Amniotic epithelial cell (primary cell): Measurements from ENCODE around the gene GRK3.

Source experiments
- DNase-seq: peaks from one replicate; pipeline ENCODE4 v3.0.0-alpha.2; 2010; ENCODE audit warnings: low read depth

Gene GRK3

GRCh38 chr22:25736378-25737011 is 172.0 kb downstream of the GRK3 start:
- no peak for DNase-seq

GRCh38 chr22:25739659-25740344 is 175.3 kb downstream of the GRK3 start:
- DNase-seq = no peak

GRCh38 chr22:25741692-25742626 is 177.5 kb downstream of the GRK3 start, which contains the start of gene MYO18B:
TSS of gene MYO18B (plus strand) at chr22:25742188. CDS start at chr22:25761093, 18,905 bp downstream.
- peak; percentile 31 for DNase-seq

- no peak for DNase-seq
Observed at GRCh38 chr22:25742918-25743708, 178.6 kb downstream of the GRK3 start.

- no peak for DNase-seq
Observed at GRCh38 chr22:25744694-25745093, 180.2 kb downstream of the GRK3 start.

- DNase-seq = peak; percentile 96
Observed at GRCh38 chr22:25745341-25746011, 181.0 kb downstream of the GRK3 start.

GRCh38 chr22:25746012-25746373 is 181.5 kb downstream of the GRK3 start:
- DNase-seq = peak; percentile 67

- DNase-seq = peak; percentile 99
Observed at GRCh38 chr22:25747245-25747944, 182.9 kb downstream of the GRK3 start.

GRCh38 chr22:25748140-25748539 is 183.7 kb downstream of the GRK3 start:
- DNase-seq = no peak

- DNase-seq = no peak
Observed at GRCh38 chr22:25748704-25749103, 184.2 kb downstream of the GRK3 start.

GRCh38 chr22:25749420-25750169 is 185.1 kb downstream of the GRK3 start:
- DNase-seq = peak; percentile 55

GRCh38 chr22:25750569-25751173 is 186.2 kb downstream of the GRK3 start:
- DNase-seq = peak; percentile 43

- DNase-seq = no peak
Observed at GRCh38 chr22:25751174-25751581, 186.7 kb downstream of the GRK3 start.

GRCh38 chr22:25752615-25753214 is 188.2 kb downstream of the GRK3 start:
- no peak for DNase-seq

GRCh38 chr22:25753252-25753651 is 188.8 kb downstream of the GRK3 start:
- DNase-seq = no peak

GRCh38 chr22:25754527-25755202 is 190.2 kb downstream of the GRK3 start:
- peak; percentile 90 for DNase-seq

- DNase-seq = no peak
Observed at GRCh38 chr22:25757686-25758085, 193.2 kb downstream of the GRK3 start.

GRCh38 chr22:25758316-25758715 is 193.8 kb downstream of the GRK3 start:
- DNase-seq = no peak
